Tibial nerve (tissue), 3 donors: ENCODE data around the gene ZSCAN12.

Experiments used
- POLR2A ChIP-seq, 2 donors: fragments of 450-650 bp; IDR thresholded peaks; one replicate each; pipeline ENCODE4 v1.6.1; 2017; ENCODE audit warnings: antibody characterized with exemption in 2 of 2, mild to moderate bottlenecking in 2 of 2, moderate library complexity in 2 of 2
- TF ChIP-seq, protein P1 (sequence below), 5 experiments: fragments of 200-600 bp in 3 of 5; fragments of 450-650 bp in 2 of 5; sonication (generic) in 3 of 5; IDR thresholded peaks; one replicate each; pipeline ENCODE4 v1.5.1; 2016 to 2019; ENCODE audit warnings: antibody characterized with exemption in 5 of 5, mild to moderate bottlenecking in 3 of 5, moderate library complexity in 2 of 5

DNA sequence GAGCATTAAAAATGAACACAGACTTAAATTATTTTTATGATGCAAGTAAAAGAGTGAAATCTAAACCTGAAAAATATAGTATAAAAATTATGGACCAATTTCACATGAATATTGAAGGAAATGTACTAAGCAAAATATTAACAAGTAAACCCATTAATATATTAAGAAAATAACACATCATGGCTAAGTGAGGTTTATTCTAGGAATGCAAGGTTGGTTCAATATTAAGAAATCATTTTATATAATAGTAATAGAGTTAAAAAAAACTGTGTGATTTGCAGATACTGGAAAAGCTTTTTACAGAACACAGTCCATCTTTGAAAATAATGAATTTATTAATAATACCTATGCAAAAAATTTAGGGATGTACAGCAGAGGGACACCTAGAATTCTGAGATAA is 20.9 kb downstream of the ZSCAN12 start:
- TF ChIP-seq, protein P1, sequence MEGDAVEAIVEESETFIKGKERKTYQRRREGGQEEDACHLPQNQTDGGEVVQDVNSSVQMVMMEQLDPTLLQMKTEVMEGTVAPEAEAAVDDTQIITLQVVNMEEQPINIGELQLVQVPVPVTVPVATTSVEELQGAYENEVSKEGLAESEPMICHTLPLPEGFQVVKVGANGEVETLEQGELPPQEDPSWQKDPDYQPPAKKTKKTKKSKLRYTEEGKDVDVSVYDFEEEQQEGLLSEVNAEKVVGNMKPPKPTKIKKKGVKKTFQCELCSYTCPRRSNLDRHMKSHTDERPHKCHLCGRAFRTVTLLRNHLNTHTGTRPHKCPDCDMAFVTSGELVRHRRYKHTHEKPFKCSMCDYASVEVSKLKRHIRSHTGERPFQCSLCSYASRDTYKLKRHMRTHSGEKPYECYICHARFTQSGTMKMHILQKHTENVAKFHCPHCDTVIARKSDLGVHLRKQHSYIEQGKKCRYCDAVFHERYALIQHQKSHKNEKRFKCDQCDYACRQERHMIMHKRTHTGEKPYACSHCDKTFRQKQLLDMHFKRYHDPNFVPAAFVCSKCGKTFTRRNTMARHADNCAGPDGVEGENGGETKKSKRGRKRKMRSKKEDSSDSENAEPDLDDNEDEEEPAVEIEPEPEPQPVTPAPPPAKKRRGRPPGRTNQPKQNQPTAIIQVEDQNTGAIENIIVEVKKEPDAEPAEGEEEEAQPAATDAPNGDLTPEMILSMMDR (IDR thresholded peaks at IDR 0.05) = no peak
- no peak for TF ChIP-seq POLR2A (IDR thresholded peaks at IDR 0.05)
